H1 (cell line): Measurements from ENCODE around the gene TLE3. TPM values are rescaled to one million over a fixed set of nuclear protein-coding genes. Genes with fewer than 3 reads are reported as not detected.

ENCODE experiments used
- CTCF ChIA-PET: fragments of 300-600 bp; sonication (Branson Sonifier 250); formaldehyde crosslinking; loops from one replicate; lab custom pipeline; 2021; ENCODE audit not compliant: partially characterized antibody; lab: Charles Lee
- POLR2A ChIA-PET: fragments of 300-600 bp; sonication (Branson Sonifier 250); formaldehyde crosslinking; loops from one replicate; lab custom pipeline; 2021; ENCODE audit warnings: inconsistent platforms; ENCODE audit not compliant: partially characterized antibody; lab: Charles Lee
- DNase-seq, 2 experiments: peaks; one replicate each; pipeline versions ENCODE4 v3.0.0 to v3.0.0-alpha.2; 2010 to 2022; ENCODE audit warnings: low spot score in 2 of 2, low read depth in 1 of 2, mixed read lengths in 1 of 2
- FAIRE-seq: peaks from 2 replicates; lab custom pipeline; 2011; peaks lifted over from hg19 to GRCh38; lab: Jason Lieb, UNC
- H2AFZ ChIP-seq: 2 replicates; pipeline ENCODE4 v1.8.1; 2012; ENCODE audit warnings: low read length, inconsistent platforms
- H2AK5ac ChIP-seq: 2 replicates; pipeline ENCODE4 v1.6.1; 2013; ENCODE audit warnings: low read depth, low read length
- H2BK120ac ChIP-seq: replicated peaks from 2 replicates; pipeline ENCODE3; 2013; ENCODE audit warnings: low read depth, low read length, inconsistent platforms
- H2BK12ac ChIP-seq: 2 replicates; pipeline ENCODE4 v1.6.1; 2013; ENCODE audit warnings: low read depth, low read length
- H2BK15ac ChIP-seq: 2 replicates; pipeline ENCODE4 v1.6.1; 2013; ENCODE audit warnings: low read length
- H2BK20ac ChIP-seq: 2 replicates; pipeline ENCODE4 v1.6.1; 2013; ENCODE audit warnings: low read length
- H2BK5ac ChIP-seq: 2 replicates; pipeline ENCODE4 v1.6.1; 2013; ENCODE audit warnings: low read depth, low read length
- H3K14ac ChIP-seq: 2 replicates; pipeline ENCODE4 v1.6.1; 2013; ENCODE audit warnings: inconsistent platforms; ENCODE audit not compliant: insufficient read length
- H3K18ac ChIP-seq: 2 replicates; pipeline ENCODE4 v1.6.1; 2013; ENCODE audit warnings: low read length; ENCODE audit errors: extremely low read depth
- H3K23ac ChIP-seq: 2 replicates; pipeline ENCODE4 v1.6.1; 2013; ENCODE audit warnings: inconsistent platforms; ENCODE audit not compliant: insufficient read length
- H3K23me2 ChIP-seq: 2 replicates; pipeline ENCODE4 v1.6.1; 2013; ENCODE audit warnings: low read depth, low read length
- H3K27ac ChIP-seq: 2 replicates; pipeline ENCODE4 v1.6.1; 2011; ENCODE audit warnings: low read depth, low read length, inconsistent platforms
- H3K27me3 ChIP-seq, 4 experiments: replicated peaks in 1 of 4; 1 replicate in 1 of 4; 2 replicates in 3 of 4; pipeline versions ENCODE4 v1.6.1 to v1.8.1; 2011 to 2013; ENCODE audit warnings: low read length in 3 of 4, mild to moderate bottlenecking in 3 of 4, inconsistent platforms in 2 of 4, mixed read lengths in 2 of 4, moderate library complexity in 1 of 4; ENCODE audit not compliant: control insufficient read depth in 3 of 4, insufficient read depth in 3 of 4; ENCODE audit errors: extremely low read depth in 1 of 4
- H3K36me3 ChIP-seq, 4 experiments: 2 replicates each; pipeline versions ENCODE4 v1.6.1 to v1.8.1; 2011 to 2013; ENCODE audit warnings: mild to moderate bottlenecking in 4 of 4, low read length in 3 of 4, moderate library complexity in 2 of 4, control low read depth in 1 of 4, inconsistent platforms in 1 of 4; ENCODE audit not compliant: insufficient read depth in 4 of 4, control insufficient read depth in 2 of 4
- H3K4ac ChIP-seq: replicated peaks from 2 replicates; pipeline ENCODE3; 2013; ENCODE audit warnings: low read length, low read depth, mixed read lengths, inconsistent platforms; ENCODE audit not compliant: insufficient read length
- H3K4me1 ChIP-seq, 4 experiments: replicated peaks in 1 of 4; 1 replicate in 1 of 4; 2 replicates in 3 of 4; pipeline versions ENCODE4 v1.6.1 to v1.8.1; 2011 to 2013; ENCODE audit warnings: low read length in 3 of 4, inconsistent platforms in 2 of 4, mixed read lengths in 1 of 4; ENCODE audit not compliant: insufficient read depth in 4 of 4, control insufficient read depth in 3 of 4
- H3K4me2 ChIP-seq, 2 experiments: 2 replicates each; pipeline versions ENCODE4 v1.6.1 to v1.8.1; 2011 to 2013; ENCODE audit warnings: low read depth in 2 of 2, low read length in 2 of 2, control low read depth in 1 of 2, inconsistent platforms in 1 of 2, mild to moderate bottlenecking in 1 of 2; ENCODE audit not compliant: insufficient read depth in 1 of 2
- H3K4me3 ChIP-seq, 4 experiments: fragments of 200-600, 300-600 bp in 1 of 4; sonication (generic), shearing (Covaris generic), sonication (Bioruptor Twin) in 1 of 4; 2 replicates each; pipeline versions ENCODE4 v1.5.1 to v1.8.1; 2011 to 2016; ENCODE audit warnings: low read length in 4 of 4, low read depth in 3 of 4, control low read depth in 2 of 4, inconsistent platforms in 2 of 4, mild to moderate bottlenecking in 2 of 4, mixed read lengths in 1 of 4, moderate library complexity in 1 of 4; ENCODE audit not compliant: insufficient read depth in 2 of 4; ENCODE audit errors: extremely low read depth in 1 of 4
- H3K56ac ChIP-seq: replicated peaks from 2 replicates; pipeline ENCODE3; 2013; ENCODE audit warnings: low read depth, mild to moderate bottlenecking, mixed read lengths, low read length, inconsistent platforms; ENCODE audit not compliant: insufficient read length
- H3K79me1 ChIP-seq: 2 replicates; pipeline ENCODE4 v1.6.1; 2013; ENCODE audit warnings: low read depth, low read length, control low read depth
- H3K79me2 ChIP-seq, 2 experiments: 2 replicates each; pipeline versions ENCODE4 v1.6.1 to v1.8.1; 2012 to 2013; ENCODE audit warnings: low read length in 2 of 2, mild to moderate bottlenecking in 2 of 2, inconsistent platforms in 1 of 2; ENCODE audit not compliant: insufficient read depth in 2 of 2, control insufficient read depth in 1 of 2
- H3K9ac ChIP-seq, 4 experiments: replicated peaks in 1 of 4; 1 replicate in 1 of 4; 2 replicates in 3 of 4; pipeline versions ENCODE4 v1.6.1 to v1.8.1; 2011 to 2013; ENCODE audit warnings: low read depth in 3 of 4, low read length in 3 of 4, control low read depth in 2 of 4, mild to moderate bottlenecking in 2 of 4, moderate library complexity in 2 of 4, inconsistent platforms in 1 of 4; ENCODE audit errors: extremely low read depth in 1 of 4
- H3K9me3 ChIP-seq, 2 experiments: 2 replicates each; pipeline versions ENCODE4 v1.6.1 to v1.8.1; 2012 to 2013; ENCODE audit warnings: mild to moderate bottlenecking in 2 of 2, moderate library complexity in 2 of 2, control low read depth in 1 of 2, inconsistent platforms in 1 of 2, low read depth in 1 of 2, low read length in 1 of 2, mixed read lengths in 1 of 2; ENCODE audit not compliant: insufficient read depth in 2 of 2
- H4K20me1 ChIP-seq, 2 experiments: replicated peaks in 1 of 2; 2 replicates each; pipeline versions ENCODE3 to v1.8.1; 2011 to 2013; ENCODE audit warnings: inconsistent platforms in 2 of 2, low read length in 2 of 2, mild to moderate bottlenecking in 1 of 2; ENCODE audit not compliant: insufficient read depth in 2 of 2, control insufficient read depth in 1 of 2
- H4K5ac ChIP-seq: 2 replicates; pipeline ENCODE4 v1.6.1; 2013; ENCODE audit warnings: low read length, low read depth, mixed read lengths, inconsistent platforms; ENCODE audit not compliant: insufficient read length
- H4K8ac ChIP-seq: 2 replicates; pipeline ENCODE4 v1.8.0; 2013; ENCODE audit warnings: mild to moderate bottlenecking, moderate library complexity, low read length, inconsistent platforms; ENCODE audit not compliant: insufficient read depth; ENCODE audit errors: extremely low read depth
- H4K91ac ChIP-seq: replicated peaks from 2 replicates; pipeline ENCODE3; 2013; ENCODE audit warnings: low read length, mixed read lengths, inconsistent platforms; ENCODE audit not compliant: insufficient read length
- GTF2F1 ChIP-seq: IDR thresholded peaks from 2 replicates; pipeline ENCODE4 v1.6.1; 2012; ENCODE audit warnings: low read depth, low read length, improper control_type of control experiment, borderline replicate concordance
- WGBS, 2 experiments: shearing (Covaris generic) in 1 of 2; methylation state at CpG; one replicate each; pipeline versions ENCODE4 v1.1.6 to v1.1.7; 2013 to 2015; ENCODE audit warnings: low lambda C conversion rate in 2 of 2, mixed read lengths in 2 of 2, inconsistent platforms in 1 of 2, low coverage in 1 of 2, missing lambda C conversion rate in 1 of 2; ENCODE audit not compliant: insufficient replicate concordance in 2 of 2, insufficient coverage in 1 of 2, insufficient read length in 1 of 2; ENCODE audit errors: extremely low coverage in 1 of 2, missing lambda C conversion rate in 1 of 2; 5-methylcytosine and 5-hydroxymethylcytosine counted together
- polyA plus RNA-seq, 7 experiments: library from polyadenylated mRNA; depleted of rRNA in 3 of 7; stranded (reverse) in 5 of 7; unstranded in 2 of 7; fragments of >200 nt in 5 of 7; fragments of 200-250 nt in 2 of 7; gene quantifications; 1 replicate in 5 of 7; 2 replicates in 1 of 7; 4 replicates in 1 of 7; pipeline versions ENCODE4 v1.2.1 to v1.2.3, GENCODE V29; 2011 to 2013; ENCODE audit warnings: missing spikeins in 2 of 7, mixed read lengths in 2 of 7
- total RNA-seq: library from RNA; stranded (reverse); fragmentation: NEBNext Ultra II Directional; extraction: Animal tissue kit (Norgen Biotek cat#: 25700); gene quantifications from 2 replicates; pipeline ENCODE4 v1.2.1, GENCODE V29; 2021

Gene TLE3
- total and polyA plus RNA-seq, 2 of the 8 experiments (the other 6 are each of a cell fraction or from before 2014, with no cell fraction given), result 25.1 to 61.2 TPM

DNA sequence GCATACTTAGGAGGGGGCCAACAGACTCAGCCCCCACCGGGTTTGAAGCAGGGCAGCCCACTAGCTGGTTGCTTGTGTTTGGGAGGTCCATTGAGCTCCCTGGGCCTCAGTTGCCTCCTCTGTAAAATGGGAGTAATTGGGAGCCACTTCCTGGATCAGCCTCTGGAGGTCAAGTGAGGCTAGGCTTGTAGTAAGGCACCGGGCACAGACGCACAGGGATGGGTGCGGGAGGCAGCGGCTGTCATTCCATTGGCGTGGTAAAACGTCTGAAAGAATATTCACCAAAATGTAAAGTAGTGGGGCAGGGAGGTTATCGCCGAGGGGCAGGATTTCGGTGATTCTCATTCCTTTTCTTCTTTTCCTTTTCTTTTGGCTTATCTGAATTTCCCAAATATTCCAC lies 64.6 kb downstream of the TLE3 start:
- WGBS, 2 experiments, result 87% methylated on average over 7 of the region's 10 CpGs; no CpG with 5 or more reads in 1 of the 2 experiments
- Histone ChIP-seq H3K4me2 (no peak overlapping the region), H2BK5ac (no peak overlapping the region), H2BK15ac (no peak overlapping the region), H3K18ac (no peak overlapping the region), H3K36me3 (no peaks in the 10 kb centered on the region), H2AK5ac (no peak overlapping the region), H2BK20ac (no peak overlapping the region), H3K9me3 (no peaks in the 10 kb centered on the region), H3K56ac (no peak overlapping the region), H3K4me3 (no peak overlapping the region), H2BK120ac (no peak overlapping the region), H3K4me1 (no peaks in the 10 kb centered on the region; a peak in 1 of 7 replicates), H3K27ac (no peak overlapping the region), H2BK12ac (no peak overlapping the region), H2AFZ (no peak overlapping the region), H3K27me3 (no peaks in the 10 kb centered on the region), H4K8ac (no peak overlapping the region), H3K14ac (no peak overlapping the region), H3K4ac (no peak overlapping the region), H3K23ac (no peak overlapping the region), H3K79me1 (no peaks in the 10 kb centered on the region), H3K9ac (no peak overlapping the region; a peak in 1 of 7 replicates), H3K79me2 (no peaks in the 10 kb centered on the region), H4K91ac (no peak overlapping the region), H4K5ac (no peak overlapping the region), H4K20me1 (no peaks in the 10 kb centered on the region), H3K23me2 (no peaks in the 10 kb centered on the region)
- DNase-seq (no peak), FAIRE-seq (no peak)
- CTCF ChIA-PET, result interaction anchor here (1.0 to 1.3 kb wide), 2 partner anchors 21 to 24 kb away, joined by 3 read pairs; no protein-coding TSS in a partner anchor
- POLR2A ChIA-PET, result no interaction called here
- TF ChIP-seq GTF2F1, result no peak
